Measurements from ENCODE around the gene CYB5R2.

DNA sequence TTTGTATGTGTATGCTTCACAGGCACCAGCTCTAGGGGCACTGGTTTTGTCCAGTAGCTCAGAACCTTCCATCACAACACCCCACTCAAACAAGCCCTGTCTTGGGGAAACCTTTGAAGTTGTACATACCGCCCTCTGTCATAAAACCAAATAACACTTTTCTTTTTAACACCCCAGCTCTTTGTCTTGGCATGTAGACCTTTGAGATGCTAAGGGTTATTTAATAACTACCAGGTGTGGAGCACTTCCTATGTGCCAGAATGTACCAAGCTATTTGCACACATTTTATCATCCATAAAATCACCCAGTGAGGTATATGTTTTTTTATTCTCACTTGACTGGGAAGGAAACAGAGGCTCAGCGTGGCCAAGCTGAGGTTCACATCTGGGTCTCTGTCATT, 50.6 kb downstream of the CYB5R2 start:
- no peak for TF ChIP-seq EZH2 (IDR thresholded peaks at IDR 0.05; ENCODE audit: low read length)
- TF ChIP-seq, protein P1, sequence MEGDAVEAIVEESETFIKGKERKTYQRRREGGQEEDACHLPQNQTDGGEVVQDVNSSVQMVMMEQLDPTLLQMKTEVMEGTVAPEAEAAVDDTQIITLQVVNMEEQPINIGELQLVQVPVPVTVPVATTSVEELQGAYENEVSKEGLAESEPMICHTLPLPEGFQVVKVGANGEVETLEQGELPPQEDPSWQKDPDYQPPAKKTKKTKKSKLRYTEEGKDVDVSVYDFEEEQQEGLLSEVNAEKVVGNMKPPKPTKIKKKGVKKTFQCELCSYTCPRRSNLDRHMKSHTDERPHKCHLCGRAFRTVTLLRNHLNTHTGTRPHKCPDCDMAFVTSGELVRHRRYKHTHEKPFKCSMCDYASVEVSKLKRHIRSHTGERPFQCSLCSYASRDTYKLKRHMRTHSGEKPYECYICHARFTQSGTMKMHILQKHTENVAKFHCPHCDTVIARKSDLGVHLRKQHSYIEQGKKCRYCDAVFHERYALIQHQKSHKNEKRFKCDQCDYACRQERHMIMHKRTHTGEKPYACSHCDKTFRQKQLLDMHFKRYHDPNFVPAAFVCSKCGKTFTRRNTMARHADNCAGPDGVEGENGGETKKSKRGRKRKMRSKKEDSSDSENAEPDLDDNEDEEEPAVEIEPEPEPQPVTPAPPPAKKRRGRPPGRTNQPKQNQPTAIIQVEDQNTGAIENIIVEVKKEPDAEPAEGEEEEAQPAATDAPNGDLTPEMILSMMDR (optimal IDR thresholded peaks at IDR 0.05 in 1 of 3, IDR thresholded peaks at IDR 0.05 in 1 of 3, conservative IDR thresholded peaks at IDR 0.05 in 1 of 3; ENCODE audit: extremely low read depth in 1 of 3, insufficient read depth in 2 of 3, low read length in 3 of 3): no peak
